DMS79 (cell line): ENCODE results near the gene STRN3.
"Not testable (repeated sequence)": the region's sequence is repeated elsewhere in the genome, so short reads cannot be mapped to it uniquely, and the experiment has no call there.

Experiments
- DNase-seq: peaks from one replicate; lab custom pipeline; 2025; lab: John Stamatoyannopoulos, UW

STRN3 gene

DNA sequence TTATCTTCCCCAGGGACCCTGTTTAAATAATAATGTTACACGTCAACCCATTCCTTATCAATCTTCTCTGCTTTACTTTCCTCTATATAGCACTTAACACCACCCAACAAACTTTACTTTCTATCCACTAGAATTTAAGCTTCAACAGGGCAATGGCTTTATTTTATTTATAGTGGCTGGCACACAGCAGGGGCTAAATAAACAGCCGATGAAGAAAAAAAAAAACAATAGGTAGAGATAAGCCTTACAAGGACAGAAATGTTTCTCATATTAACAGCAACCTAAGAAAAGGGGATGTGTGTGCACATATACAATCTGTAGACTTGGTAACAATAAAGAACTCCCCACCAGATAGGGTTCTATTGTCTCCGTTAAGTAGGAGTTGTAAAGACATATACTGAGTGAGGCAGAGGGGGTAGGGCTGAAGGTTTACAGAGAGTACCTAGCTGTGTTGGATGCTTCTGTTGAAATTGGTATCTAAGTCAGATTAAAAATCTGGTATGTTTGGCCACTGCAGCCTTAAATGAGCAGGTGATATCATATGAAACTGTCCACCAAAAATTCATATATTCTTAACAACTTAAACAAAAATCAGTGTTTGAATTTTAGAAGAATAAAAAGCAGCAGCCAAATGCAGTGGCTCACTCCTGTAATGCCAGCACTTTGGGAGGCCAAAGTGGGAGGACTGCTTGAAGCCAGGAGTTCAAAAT, 25.4 kb downstream of the STRN3 start:
- DNase-seq = no peak

DNA sequence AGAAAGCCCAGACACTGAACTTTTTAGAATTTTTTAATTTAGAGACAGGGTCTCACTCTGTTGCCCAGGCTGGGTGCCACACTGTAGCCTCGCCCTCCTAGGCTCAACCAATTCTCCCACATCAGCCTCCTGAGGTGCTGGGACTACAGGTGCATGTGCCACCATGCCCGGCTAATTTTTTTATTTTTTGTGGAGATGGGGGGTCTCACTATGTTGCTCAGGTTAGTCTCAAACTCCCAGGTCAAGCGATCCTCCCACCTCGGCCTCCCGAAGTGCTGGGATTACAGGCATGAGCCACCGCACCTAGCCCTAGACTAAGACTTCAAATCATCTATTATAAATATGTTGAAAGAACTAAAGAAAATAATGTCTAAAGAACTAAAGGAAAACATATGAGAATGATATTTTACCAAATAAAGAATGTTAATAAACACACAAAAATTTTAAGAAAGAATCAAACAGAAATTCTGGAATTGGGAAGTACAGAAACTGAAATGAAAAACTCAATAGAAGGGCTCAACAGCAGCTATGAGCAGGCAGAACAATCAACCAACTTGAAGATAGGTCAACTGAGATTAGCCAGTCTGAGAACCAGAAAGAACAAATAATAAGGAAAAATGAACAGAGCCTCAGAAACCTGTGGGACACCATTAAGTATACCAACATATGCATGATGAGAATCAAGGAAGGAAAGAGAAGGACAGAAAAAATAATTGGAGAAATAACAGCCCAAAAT, 27.0 kb downstream of the STRN3 start:
- no peak for DNase-seq

DNA sequence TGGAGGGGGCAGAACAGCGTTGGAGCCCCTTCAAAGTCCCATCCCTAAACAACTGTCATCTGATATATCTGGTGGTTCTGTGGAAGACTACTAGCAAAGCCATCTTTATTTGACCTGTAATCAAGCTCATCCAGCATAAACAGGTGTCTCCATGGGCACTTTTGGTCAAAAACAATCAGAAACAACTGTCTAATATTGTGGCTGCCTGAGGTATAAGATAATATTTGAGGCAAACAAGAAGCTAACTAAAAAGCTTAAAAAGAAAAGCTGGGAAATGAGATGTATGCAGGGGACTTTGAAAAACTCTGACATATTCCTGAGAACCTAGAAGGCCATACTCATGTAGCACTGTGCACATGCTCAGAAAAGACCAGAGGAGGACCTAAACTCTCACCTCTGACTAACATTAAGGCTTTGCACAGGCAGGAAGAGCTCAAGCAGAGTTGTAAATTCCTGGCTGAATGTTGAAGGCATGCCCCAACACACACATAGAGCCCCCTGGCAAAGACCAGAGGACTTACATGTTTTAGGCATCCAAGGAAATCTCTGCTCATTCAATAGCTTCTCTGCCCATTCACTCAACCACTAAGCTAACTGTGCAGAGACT, 28.0 kb downstream of the STRN3 start:
- DNase-seq = no peak

DNA sequence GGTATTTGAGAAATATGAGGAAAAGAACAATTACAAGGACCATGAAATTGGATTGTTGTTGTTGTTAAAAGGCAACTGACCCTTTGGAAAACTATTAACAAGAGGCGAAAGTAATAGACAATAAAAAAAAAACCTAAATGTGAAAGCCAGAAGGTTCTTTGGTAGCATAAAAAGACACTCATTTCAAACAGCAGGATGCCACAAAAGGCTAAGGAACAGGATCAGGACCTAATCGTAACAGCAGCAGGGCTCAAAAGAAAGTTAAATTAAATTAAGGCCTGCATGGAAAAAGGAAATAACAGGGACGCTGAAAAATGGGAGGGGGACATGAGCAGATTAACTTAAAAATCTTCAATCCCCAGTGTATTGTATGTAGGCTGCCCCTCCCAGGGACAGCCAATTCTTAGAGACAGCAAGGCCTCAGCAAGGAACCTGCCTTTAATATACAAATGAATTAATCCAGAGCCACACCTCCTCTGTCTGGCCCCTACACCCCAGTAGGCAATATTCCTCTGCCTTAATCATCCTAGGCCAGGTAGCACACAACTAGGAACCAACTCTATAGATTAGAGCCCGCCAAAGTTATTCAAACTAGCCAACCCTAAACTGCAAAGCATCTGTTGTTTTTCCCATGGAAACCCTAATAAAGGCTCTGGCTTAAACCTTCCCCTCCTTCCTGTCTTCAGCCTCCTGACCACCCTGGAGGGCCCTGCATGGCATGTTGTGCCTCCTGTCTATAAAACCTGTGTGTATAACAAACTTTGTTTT, 29.1 kb downstream of the STRN3 start:
- DNase-seq = no peak

DNA sequence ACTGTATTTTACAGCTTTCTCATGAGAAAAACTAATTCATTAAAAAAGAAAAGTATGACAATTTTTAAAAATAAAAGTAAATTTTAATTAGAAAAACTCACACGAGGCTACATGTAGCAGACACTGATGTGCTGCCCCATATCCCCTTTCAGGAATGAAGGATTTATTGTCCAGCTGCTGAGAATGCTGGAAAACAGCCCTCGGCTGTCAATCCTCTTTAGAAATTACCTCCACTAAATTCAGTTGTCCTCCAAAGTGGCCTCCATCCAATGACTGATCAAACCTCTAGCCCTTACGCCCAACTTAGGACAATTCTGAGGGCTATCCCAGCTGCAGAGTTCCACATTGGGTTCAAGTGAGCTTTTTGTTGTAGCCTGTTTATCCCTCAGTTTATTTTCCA, 30.5 kb downstream of the STRN3 start:
- DNase-seq = no peak

DNA sequence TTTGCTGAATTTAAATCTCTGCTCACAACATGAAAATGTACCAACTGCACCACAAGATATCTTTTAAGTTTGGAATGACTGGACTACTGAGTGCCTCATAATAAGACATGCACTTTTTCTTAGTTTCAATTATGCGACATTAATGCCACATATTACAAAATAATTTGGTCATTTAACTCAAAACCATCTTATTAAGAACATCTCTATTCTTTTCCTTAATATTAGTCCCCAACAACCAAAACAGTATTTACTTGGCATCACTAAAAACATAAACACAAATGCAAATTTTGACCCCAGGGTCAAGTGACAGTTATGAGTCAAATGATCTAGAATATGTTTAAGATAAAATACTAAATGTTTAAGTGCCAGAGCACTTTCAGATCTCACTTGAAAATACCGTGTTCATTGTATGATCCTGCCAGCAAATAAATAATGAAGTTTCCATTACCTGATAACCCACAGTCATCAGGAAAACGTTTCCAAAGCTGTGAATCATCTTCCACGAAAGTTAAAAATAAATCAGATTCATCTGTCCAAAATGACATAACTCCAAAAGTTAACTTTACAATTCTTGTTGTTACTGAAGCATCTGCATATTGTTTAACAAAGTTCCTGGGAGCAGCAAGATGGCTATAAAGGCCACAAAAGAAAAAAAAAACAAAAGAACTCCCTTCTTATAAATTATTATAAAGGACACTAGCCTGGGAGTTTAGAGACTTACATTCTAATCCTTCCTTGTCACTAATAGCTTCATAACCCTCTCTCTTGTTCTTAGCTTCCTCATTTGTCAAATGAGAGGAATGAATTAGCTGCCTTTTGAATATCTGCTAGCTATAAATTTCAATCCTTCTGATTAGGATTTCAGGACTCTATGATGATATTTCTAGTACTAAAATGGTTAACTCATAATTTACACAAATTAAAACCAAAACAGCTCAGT, 31.2 kb downstream of the STRN3 start:
- no peak for DNase-seq

DNA sequence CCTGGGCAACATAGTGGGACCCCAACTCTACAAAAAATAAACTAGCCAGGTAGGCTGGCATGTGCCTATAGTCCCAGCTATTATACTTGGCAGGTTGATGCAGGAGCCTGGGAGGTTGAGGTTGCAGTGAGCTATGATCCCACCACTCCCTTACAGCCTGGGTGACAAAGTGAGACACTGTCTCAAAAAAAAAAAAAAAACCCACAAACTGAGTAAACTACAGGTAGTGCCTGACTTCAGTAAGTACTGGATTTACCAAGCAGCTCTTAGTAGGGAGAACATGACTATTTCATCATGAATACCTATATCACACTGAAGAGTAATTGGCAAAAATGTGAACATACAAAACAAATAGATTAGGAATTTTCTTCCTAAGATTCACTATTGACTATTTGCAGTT, 33.1 kb downstream of the STRN3 start:
- DNase-seq = no peak

DNA sequence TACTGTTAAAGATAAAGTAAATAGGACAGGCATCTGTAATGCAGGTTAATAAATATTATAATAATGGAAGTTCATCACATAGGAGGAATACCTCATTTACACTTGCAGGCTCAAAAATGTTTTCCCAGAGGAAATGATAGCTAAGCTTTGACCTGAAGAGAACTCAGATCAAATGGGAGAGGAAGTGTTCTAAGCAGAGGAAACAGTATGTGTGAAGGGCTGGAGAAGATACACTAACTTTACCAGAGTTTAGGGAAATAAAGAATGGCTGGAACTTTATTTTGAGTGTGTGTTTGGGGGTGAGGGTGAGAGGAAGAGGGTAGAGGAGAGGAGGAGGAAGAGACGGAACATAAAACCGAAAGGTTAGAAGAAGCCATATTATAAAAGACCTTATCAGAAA, 34.8 kb downstream of the STRN3 start:
- no peak for DNase-seq

DNA sequence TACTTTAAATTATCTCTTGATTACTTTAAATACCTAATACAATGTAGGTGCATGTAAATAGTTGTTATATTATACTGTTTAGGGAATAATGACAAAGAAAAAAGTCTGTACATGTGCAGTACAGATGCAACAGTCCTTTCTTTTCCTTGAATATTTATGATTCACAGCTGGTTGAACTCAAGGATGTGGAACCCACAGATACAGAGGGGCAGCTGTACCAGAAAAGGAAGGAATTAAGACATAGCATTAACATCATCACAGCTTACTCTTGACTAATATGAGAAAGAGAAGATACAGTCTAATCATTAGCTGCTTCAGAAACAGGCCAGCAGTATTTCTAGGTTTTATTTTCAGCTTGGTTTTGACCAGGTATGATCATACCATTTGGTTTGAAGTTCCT, 35.4 kb downstream of the STRN3 start:
- no peak for DNase-seq

DNA sequence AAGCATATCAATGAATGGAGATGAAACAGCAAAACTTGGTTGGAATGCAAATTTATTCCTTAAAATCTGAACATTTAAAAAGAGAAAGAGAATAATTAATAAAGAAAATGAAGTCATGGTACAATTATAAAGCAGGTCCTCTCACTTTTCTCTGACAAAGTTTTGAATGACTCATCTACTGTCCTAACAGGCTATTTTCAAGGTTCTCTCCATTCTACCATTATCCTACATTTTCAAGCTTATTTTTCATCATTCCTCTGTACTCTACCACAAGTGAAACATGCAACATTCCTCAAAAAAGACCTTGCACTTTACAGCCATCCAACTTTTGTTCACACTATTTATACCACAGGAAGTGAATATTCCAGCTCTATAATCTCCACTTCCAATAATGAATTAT, 37.7 kb downstream of the STRN3 start:
- no peak for DNase-seq

DNA sequence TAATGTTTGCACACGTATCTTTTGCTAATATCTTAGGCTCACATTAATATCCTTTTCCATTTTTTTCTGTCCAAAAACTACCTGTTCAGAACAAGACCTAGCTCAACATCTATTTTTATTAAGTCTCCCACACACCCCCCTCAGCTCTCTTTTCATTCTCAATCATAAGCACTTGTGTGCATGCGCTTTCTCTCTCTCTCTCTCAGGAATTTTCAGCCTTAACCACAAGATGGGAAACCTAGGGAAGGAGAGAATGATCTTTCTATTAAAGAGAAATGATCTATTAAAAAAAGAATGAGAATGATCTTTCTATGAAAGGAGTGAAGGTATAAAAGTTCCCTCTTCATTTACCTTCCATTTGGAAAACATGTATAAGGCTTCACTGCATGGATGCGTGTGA, 40.4 kb downstream of the STRN3 start:
- no peak for DNase-seq

DNA sequence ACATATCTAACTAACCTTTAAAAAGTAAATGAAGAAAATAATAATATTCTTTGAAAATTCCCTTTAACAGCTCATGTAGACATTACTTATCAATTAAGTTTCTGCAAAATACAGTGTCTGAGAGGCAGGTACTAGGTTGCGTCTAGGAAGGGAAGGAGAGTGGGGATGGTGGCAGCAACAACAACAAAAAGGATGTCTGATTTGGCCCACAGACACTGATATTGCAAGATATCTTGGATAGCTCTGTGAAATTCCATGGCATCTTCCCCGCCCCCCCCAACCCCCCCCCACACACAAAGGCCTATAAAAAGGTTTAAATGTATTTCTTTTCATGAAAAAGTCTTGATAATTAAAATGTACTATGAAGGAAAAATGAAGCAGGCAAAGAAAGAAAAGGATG, 42.3 kb downstream of the STRN3 start:
- DNase-seq = no peak

DNA sequence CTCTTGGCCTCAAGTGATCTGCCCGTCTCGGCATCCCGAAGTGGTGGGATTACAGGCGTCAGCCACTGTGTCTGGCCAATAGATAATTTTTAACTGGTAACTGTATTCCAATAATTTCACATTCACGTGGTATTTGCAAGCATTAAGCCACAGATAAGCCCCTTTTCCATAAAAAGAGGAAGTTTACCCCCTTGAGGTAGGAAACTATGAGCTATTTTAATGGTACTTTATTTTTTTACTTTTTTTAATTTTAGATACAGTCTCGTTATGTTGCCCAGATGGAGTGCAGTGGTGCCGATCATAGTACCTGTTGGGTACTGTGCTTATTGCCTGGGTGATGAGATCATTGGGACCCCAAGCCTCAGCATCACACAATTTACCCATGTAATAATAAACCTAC, 43.6 kb downstream of the STRN3 start:
- no peak for DNase-seq

DNA sequence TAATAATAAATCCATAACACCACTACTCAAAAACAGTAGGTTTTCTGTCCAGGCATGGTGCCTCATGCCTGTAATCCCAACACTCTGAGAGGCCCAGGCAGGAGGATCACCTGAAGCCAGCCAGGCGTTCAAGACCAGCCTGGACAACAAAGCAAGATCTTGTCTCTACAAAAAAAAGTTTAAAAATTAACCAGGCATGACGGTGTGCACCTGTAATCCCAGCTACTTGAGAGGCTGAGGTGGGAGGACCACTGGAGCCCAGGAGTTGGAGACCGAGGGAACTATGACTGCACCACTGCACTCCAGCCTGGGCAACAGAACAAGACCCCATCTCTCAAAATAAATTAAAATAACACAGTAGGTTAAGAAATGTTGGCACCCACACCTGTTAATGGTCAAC, 45.2 kb downstream of the STRN3 start:
- DNase-seq = no peak

DNA sequence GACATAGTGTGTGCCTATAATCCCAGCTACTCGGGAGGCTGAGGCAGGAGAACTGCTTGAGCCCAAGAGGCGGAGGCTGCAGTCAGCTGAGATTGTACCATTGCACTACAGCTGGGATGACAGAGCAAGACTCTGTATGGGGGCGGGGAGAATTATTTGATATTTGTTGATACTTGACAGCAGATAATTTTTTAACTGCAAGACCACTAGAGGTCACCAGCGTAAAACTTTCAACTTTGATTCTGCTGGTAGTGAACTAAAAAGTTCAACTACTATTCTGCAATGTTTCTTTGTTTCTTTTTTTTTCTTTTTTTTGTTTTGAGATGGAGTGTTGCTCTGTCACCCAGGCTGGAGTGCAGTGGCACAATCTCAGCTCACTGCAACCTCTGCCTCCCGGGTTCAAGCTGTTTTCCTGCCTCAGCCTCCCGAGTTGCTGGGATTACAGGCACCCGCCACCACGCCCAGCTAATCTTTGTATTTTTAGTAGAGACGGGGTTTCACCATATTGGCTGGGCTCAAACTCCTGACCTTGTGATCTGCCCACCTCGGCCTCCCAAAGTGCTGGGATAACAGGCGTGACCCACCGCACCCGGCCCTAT, 46.0 kb downstream of the STRN3 start:
- not testable (repeated sequence) for DNase-seq

DNA sequence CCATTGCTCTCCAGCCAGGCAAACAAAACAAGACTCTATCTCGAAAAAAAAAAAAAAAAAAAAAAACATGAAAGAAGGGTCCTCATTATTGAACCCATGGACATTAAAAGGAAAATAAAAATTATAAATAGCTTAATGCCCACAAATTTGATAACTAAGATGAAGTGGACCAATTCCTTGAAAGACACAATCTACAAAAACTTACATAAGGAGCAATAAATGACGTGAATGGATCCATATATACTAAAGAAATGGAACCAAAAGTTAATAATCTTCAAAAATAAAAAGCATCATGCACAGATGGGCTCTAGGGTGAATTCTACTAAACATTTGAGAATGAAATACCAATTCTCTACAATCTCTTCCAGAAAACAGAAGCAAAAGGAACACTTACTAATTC, 48.4 kb downstream of the STRN3 start:
- DNase-seq = no peak

DNA sequence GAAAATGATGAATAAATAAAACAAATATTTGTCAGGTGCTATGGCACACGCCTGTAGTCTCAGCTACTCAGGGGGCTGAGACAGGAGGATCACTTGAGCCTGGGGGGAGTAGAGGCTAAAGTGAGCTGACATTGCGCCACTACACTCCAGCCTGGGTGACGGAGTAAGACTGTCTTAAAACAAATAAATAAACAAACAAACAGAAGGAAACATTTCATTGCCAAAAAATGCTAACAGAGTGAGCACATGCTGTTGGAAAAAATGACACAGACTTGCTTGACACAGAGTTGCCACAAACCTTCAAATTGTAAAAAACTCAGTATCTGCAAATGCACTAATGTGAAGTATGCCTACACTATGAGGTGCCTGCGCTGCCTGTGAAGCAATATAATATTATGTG, 51.6 kb downstream of the STRN3 start:
- DNase-seq = no peak

DNA sequence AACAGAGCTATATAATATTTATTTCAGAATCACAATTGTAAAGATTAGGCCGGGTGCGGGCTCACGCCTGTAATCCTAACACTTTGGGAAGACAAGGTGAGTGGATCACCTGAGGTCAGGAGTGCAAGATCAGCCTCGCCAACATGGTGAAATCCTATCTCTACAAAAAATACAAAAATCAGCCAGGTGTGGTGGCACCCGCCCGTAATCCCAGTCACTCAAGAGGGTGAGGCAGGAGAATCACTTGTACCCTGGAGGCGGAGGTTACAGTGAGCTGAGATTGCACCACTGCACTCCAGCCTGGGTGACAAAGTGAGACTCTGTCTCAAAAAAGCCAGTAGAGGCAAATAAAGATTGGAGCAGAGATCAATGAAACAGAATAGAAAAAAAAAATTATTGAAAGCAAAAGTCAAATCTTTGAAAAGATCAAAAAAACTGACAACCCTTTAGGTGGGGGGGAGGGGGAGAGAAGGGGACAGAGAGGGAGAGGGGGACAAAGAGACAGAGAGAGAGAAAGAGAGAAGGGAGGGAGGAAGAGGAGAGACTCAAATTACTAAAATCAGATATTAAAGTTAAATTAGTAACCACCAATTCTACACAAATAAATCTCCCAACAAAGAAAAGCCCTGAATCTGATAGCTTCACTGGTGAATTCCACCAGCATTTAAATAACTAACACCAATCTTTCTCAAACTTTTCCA, 53.1 kb downstream of the STRN3 start:
- no peak for DNase-seq

DNA sequence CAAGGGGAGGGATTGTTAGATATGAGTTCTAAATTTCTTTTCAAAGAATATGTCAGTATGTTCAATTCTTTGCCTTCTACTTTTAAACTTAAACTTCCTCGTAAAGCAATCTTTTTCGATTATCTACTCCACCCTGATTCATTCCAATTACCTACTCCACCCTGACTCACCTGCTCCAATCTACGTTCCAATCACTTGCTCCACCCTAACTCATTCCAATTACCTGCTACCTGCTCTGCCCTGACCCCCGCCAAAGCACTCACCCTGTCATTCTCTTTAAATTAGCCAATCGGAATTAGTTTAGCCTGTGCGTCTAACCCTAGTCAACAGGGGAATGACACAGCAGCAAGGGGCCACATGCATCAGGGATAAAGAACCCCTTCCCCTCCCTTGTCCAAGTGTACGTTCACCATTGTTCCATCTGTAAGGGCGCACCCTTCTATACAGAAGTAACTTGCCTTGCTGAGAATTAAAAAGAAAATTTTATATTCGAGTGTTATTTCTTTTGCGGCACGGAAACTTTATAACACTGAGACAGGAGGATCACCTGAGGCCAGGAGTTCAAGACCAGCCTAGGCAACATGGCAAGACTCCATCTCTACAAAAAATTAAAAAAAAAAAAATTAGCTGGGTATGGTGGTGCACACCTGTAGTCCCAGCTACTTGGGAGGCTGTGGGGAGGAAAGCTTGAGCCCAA, 54.0 kb downstream of the STRN3 start:
- DNase-seq = not testable (repeated sequence)

DNA sequence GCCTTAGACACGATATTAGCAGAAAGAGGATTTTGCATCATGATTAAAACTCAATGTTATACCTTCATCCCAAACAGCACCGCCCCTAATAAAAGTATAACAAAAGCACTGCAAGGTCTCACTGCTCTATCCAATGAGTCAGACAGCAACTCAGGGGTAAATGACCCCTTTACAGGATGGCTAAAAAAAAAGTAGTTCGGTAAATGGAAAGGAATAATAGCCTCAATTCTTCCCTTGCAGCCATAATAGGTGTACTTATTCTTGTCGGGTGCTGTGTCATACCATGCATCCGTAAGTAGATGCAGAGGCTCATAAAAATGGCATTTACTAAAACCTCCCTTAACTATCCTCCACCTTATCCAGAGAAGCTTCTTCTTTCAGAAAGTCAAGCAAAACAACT, 54.6 kb downstream of the STRN3 start:
- no peak for DNase-seq
